ENCODE data around the gene SFT2D1.

Gene SFT2D1

GRCh38 chr6:166308769-166309589 is 33.4 kb downstream of the SFT2D1 start:
- DNase-seq (ENCODE audit: extremely low read depth in 1 of 2, low read depth in 1 of 2): no peak

GRCh38 chr6:166308033-166308768 is 34.1 kb downstream of the SFT2D1 start, which contains the start of gene PRR18:
PRR18 (minus strand) TSS chr6:166308392; CDS start chr6:166308142, 250 bp downstream.
- DNase-seq (ENCODE audit: extremely low read depth in 1 of 2, low read depth in 1 of 2): no peak

GRCh38 chr6:166307082-166308032 is 35.0 kb downstream of the SFT2D1 start:
- no peak for DNase-seq (ENCODE audit: extremely low read depth in 1 of 2, low read depth in 1 of 2)

GRCh38 chr6:166306378-166307081 is 35.8 kb downstream of the SFT2D1 start:
- DNase-seq (ENCODE audit: extremely low read depth in 1 of 2, low read depth in 1 of 2): no peak

- DNase-seq (ENCODE audit: extremely low read depth in 1 of 2, low read depth in 1 of 2): no peak
Observed at GRCh38 chr6:166305562-166306117, 36.7 kb downstream of the SFT2D1 start.

GRCh38 chr6:166304106-166304505 is 38.2 kb downstream of the SFT2D1 start:
- no peak for DNase-seq (ENCODE audit: extremely low read depth in 1 of 2, low read depth in 1 of 2)

- DNase-seq (ENCODE audit: extremely low read depth in 1 of 2, low read depth in 1 of 2): no peak
Observed at GRCh38 chr6:166301611-166302529, 40.5 kb downstream of the SFT2D1 start.

- DNase-seq (ENCODE audit: extremely low read depth in 1 of 2, low read depth in 1 of 2): no peak
Observed at GRCh38 chr6:166300357-166300987, 41.9 kb downstream of the SFT2D1 start.

- DNase-seq (ENCODE audit: extremely low read depth in 1 of 2, low read depth in 1 of 2): no peak
Observed at GRCh38 chr6:166297606-166298005, 44.7 kb downstream of the SFT2D1 start.

GRCh38 chr6:166296035-166296883 is 46.1 kb downstream of the SFT2D1 start:
- DNase-seq (ENCODE audit: extremely low read depth in 1 of 2, low read depth in 1 of 2): no peak

- DNase-seq (ENCODE audit: extremely low read depth in 1 of 2, low read depth in 1 of 2): no peak
Observed at GRCh38 chr6:166293731-166294584, 48.4 kb downstream of the SFT2D1 start.

- no peak for DNase-seq (ENCODE audit: extremely low read depth in 1 of 2, low read depth in 1 of 2)
Observed at GRCh38 chr6:166289207-166290060, 52.9 kb downstream of the SFT2D1 start.

GRCh38 chr6:166286839-166287271 is 55.5 kb downstream of the SFT2D1 start:
- DNase-seq (ENCODE audit: extremely low read depth in 1 of 2, low read depth in 1 of 2): no peak

- no peak for DNase-seq (ENCODE audit: extremely low read depth in 1 of 2, low read depth in 1 of 2)
Observed at GRCh38 chr6:166285233-166285632, 57.1 kb downstream of the SFT2D1 start.

GRCh38 chr6:166284640-166285039 is 57.7 kb downstream of the SFT2D1 start:
- DNase-seq (ENCODE audit: extremely low read depth in 1 of 2, low read depth in 1 of 2): no peak

All from stimulated activated CD8-positive, alpha-beta memory T cell treated with anti-CD3 and anti-CD28 coated beads, Interleukin-7, amount 100 ng/mL, for 48 hours (primary cell).